ENCODE measurements around the gene TOP2A.
"Not testable (repeated sequence)": the region's sequence is repeated elsewhere in the genome, so short reads cannot be mapped to it uniquely, and the experiment has no call there.

- TF ChIP-seq POLR2A, CTCF (IDR thresholded peaks at IDR 0.05): not testable (repeated sequence)
These were observed 3.4 kb downstream of the TOP2A start for GRCh38 chr17:40414312-40414711.
